Epidermal melanocyte (primary cell): ENCODE results near the gene ARAP1.
A peak's percentile ranks its signal among the peaks of the same experiment; 100 is the strongest.

Source experiments
- DNase-seq: peaks from one replicate; pipeline ENCODE4 v3.0.0; 2011; ENCODE audit warnings: low spot score; ENCODE audit not compliant: insufficient read length

ARAP1 gene

GRCh38 chr11:72763823-72764222, 11.6 kb upstream of the ARAP1 start:
- DNase-seq, result no peak

GRCh38 chr11:72762641-72763304, 10.6 kb upstream of the ARAP1 start:
- DNase-seq, result no peak

- DNase-seq, result no peak
Observed at GRCh38 chr11:72760539-72761405, 8.6 kb upstream of the ARAP1 start.

GRCh38 chr11:72759468-72759985, 7.3 kb upstream of the ARAP1 start:
- DNase-seq, result peak; percentile 67

GRCh38 chr11:72758690-72759389, 6.6 kb upstream of the ARAP1 start:
- DNase-seq, result peak; percentile 81

GRCh38 chr11:72758304-72758689, 6.1 kb upstream of the ARAP1 start:
- DNase-seq, result no peak

- DNase-seq, result no peak
Observed at GRCh38 chr11:72755713-72756285, 3.6 kb upstream of the ARAP1 start.

GRCh38 chr11:72754544-72755155, 2.4 kb upstream of the ARAP1 start:
- no peak for DNase-seq

- no peak for DNase-seq
Observed at GRCh38 chr11:72754149-72754543, 1.9 kb upstream of the ARAP1 start.

GRCh38 chr11:72753341-72754148, 1.3 kb upstream of the ARAP1 start:
- no peak for DNase-seq

- DNase-seq, result no peak
Observed at GRCh38 chr11:72751116-72752087, 806 bp downstream of the ARAP1 start.

GRCh38 chr11:72750556-72751115, 1.6 kb downstream of the ARAP1 start:
- no peak for DNase-seq

- DNase-seq, result no peak
Observed at GRCh38 chr11:72750086-72750485, 2.1 kb downstream of the ARAP1 start.

GRCh38 chr11:72747289-72747855, 4.8 kb downstream of the ARAP1 start:
- no peak for DNase-seq

GRCh38 chr11:72746821-72747220, 5.4 kb downstream of the ARAP1 start:
- DNase-seq, result no peak

- DNase-seq, result no peak
Observed at GRCh38 chr11:72745925-72746550, 6.2 kb downstream of the ARAP1 start.

- no peak for DNase-seq
Observed at GRCh38 chr11:72745511-72745910, 6.7 kb downstream of the ARAP1 start.

GRCh38 chr11:72744474-72744873, 7.7 kb downstream of the ARAP1 start:
- DNase-seq, result no peak
